GM19395 (cell line): ENCODE data around the gene AFF3.
"Not testable (repeated sequence)": the region's sequence is repeated elsewhere in the genome, so short reads cannot be mapped to it uniquely, and the experiment has no call there.

ENCODE experiments used
- ATAC-seq: cut with Tn5 transposase; IDR thresholded peaks from one replicate; pipeline ENCODE4 v1.9.1; 2021; ENCODE audit warnings: mild to moderate bottlenecking, moderate library complexity; ENCODE audit not compliant: unreplicated experiment

AFF3 gene, protein sequence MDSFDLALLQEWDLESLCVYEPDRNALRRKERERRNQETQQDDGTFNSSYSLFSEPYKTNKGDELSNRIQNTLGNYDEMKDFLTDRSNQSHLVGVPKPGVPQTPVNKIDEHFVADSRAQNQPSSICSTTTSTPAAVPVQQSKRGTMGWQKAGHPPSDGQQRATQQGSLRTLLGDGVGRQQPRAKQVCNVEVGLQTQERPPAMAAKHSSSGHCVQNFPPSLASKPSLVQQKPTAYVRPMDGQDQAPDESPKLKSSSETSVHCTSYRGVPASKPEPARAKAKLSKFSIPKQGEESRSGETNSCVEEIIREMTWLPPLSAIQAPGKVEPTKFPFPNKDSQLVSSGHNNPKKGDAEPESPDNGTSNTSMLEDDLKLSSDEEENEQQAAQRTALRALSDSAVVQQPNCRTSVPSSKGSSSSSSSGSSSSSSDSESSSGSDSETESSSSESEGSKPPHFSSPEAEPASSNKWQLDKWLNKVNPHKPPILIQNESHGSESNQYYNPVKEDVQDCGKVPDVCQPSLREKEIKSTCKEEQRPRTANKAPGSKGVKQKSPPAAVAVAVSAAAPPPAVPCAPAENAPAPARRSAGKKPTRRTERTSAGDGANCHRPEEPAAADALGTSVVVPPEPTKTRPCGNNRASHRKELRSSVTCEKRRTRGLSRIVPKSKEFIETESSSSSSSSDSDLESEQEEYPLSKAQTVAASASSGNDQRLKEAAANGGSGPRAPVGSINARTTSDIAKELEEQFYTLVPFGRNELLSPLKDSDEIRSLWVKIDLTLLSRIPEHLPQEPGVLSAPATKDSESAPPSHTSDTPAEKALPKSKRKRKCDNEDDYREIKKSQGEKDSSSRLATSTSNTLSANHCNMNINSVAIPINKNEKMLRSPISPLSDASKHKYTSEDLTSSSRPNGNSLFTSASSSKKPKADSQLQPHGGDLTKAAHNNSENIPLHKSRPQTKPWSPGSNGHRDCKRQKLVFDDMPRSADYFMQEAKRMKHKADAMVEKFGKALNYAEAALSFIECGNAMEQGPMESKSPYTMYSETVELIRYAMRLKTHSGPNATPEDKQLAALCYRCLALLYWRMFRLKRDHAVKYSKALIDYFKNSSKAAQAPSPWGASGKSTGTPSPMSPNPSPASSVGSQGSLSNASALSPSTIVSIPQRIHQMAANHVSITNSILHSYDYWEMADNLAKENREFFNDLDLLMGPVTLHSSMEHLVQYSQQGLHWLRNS (N-terminal part only)

DNA sequence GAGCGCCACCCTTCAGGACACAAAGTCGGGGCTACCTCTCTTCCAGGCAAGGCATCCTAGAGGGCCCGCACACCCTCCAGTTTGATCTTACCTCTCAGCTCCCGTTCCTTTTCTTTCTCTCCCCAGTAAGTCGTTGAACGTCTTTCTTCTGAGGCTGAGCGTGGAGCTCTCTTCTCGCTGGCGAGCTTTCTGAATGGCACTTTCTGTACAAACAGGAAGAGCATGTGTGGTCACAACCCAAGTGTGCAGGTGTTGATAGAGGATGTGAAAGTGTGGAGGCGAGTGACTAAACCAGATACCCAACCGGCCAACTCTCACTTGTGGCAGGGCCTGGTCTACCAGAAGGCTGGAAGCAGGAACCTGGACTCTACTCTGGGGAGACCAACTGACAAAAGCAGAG lies at the start of gene AFF3:
Gene AFF3 (minus strand): TSS at position 198 of the 400 bp plus-strand sequence. CDS start 38,136 bp downstream, outside the sequence.
- ATAC-seq, result peak; percentile 99

DNA sequence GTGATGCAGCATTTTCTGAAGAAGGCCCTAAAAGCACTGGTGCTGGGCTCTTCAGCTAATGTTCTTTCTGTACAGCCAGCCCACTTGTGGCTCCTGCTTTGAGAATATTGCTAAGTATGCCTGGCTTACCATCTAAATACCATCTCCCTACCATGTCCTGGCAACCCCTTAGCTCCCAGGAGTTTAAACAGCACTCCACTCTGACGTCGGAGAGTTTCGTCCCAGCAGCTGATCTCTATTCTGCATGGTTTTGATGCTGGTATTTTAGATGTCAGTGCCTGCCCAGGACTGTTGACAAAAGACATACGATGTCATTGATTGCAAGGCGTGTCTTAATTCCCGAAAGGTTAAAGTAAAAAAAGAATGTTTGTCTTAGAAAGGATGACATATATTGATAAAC lies 47.0 kb upstream of the AFF3 start:
- ATAC-seq, result no peak

DNA sequence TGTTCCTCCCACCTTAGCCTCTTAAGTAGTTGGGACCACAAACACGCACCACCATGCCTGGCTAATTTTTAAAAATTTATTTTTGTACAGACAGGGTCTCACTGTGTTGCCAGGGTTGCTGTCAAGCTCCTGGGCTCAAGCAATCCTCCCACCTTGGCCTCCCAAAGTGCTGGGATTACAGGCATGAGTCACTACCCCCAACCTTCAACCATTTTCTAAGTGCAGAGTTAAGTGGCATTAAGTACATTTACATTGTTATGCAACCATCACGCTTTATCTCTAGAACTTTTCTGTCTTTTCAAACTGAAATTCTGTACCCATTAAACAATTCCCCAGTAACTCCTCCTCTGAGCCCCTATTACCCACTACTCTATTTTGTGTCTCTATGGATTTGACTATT lies 45.9 kb upstream of the AFF3 start:
- ATAC-seq, result no peak

DNA sequence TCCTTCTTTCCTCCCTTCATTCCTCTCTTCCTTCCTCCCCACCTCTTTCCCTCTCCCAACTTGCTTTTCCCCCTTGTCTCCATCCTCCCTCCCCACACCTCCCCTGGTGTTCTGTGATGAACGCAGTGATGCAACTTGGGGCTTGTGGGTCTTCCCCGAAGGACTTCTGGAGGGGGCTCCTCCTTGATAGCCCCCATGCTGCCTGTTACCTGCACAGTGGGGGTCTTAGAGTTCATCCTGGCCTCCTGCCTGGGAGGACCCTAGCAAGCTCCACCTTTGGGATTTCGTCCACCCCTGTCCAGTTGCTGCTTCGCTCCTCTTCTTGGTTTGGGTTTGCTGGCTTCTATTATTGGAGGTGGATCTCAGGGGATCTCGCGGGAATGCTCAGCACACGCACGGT lies 43.7 kb upstream of the AFF3 start:
- ATAC-seq, result no peak

DNA sequence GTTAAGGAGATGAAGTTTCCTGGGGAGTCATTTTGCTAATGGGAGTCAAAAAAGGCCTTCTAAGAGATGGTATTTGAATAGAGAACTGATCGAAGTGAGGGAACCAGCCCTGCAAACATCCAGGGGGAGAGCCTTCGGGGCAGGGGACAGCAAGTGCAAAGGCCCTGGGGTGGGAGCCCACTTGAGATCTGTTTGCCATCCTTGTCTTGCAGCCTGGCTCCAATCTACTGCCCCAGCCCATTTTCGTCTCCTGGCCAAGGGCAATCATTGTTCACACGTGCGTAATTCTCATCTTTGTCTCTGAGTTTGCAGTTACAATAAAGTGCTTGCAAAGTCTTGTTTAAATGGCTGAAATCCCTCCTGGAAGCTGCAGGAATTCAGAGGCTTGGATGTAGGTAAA lies 43.1 kb upstream of the AFF3 start:
- ATAC-seq, result no peak

DNA sequence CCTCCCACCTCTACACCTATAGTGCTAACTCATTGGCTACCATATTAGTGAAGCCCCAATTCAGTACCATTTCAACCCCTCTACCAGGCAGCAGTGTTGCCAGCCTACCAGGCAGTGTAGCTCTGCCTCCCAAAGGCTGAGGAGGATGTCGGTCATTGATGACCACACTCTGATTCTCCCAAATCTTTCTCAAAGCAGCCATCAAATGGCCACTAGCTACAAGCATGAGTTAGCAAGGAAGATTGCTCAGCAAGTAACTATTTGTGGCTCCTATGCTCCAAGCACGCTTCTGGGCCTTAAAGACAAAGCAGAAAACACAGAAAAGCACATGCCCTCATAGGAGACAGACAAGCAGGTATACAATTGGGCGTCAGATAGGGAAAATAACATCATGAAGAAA lies 42.7 kb upstream of the AFF3 start:
- no peak for ATAC-seq

DNA sequence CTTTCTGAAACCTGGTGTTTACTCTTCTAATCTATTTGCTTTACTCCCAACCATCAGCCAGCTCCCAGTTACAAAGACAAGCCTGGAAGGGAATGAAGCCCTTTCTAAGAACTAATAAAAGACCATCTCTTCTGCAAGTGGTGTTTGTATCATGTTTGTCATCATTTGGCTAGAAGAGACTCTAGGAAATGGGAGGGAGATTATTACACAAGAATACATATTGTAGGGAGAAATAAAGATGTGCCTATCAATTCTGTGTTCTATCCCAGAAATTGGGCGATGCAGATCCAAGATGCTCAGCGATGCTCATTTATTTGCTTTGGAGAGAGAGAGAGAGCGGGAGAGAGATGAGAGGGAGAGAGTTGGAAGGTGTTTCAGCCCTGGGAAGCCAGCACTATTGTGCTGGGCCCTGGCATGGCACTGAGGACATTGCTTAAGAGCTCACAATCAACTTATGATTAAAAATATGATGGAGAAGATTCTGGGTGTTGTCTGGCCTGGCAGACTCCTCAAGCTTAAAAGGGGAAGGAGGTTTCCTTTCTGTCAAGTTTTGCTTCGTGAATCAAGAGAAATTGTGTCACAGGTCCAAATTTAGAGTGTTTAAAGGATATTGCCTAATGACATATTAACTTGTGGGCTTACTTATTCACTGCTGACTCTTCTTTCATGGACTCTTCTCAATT lies 41.8 kb upstream of the AFF3 start:
- ATAC-seq, result no peak

DNA sequence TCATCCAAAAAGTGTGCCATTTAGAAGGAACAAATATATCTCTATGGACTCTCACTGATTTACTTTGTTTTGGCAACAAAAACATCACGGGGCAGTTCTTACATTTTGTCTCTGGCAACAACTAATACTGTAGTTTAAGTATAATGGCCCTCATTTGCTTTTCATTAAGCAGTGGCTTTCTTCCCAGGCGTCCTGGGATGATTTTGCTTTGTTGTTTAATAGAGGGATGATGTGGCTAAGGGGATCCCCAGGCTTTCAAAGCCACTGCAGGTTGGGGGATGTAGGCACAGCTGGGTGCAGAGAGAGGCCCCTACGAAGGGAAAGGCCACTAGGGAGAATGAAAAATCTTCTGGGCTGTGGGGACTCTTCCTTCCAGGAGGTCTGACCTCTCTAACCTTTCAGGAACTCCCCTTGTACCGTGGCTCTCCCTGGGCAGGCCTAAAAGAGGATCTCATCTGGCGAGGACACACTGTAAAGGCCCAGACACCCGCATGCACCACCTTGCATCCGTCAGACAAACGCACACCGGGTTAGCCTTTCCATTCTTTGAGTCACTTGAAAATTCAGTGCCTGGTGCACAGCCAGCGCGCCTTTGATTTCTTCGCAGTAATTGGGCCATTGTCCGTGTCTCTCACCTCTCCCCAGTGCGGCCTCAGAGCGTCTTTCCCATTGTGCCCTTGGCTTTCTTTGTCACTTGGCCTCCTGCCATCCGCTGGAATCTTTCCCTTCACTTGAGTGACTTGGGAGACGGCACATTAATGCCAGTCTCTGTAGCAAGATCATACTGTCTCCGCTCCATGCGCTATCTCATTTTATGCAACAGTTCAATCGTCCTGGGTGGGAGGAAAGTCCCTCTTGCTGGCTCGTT lies 40.3 kb upstream of the AFF3 start:
- no peak for ATAC-seq

DNA sequence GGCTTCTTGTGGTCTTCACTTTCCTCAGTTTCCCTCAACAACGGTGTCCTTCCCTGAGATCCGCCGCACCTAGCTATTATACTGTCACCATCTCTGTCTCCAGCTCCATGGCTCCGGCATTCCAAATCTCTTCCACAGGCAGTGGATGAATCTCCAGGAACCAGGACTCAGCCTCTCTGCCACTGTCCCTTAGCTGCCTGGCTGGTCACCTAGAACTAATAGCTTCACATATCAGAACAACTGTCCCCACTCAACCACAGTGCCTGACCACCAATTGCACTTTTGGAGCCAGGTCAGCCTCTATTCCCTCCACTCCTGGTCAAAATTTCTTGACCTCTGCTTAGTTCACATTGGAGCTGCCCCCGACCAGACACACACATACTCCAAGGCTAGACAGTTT lies 38.1 kb upstream of the AFF3 start:
- ATAC-seq, result no peak

DNA sequence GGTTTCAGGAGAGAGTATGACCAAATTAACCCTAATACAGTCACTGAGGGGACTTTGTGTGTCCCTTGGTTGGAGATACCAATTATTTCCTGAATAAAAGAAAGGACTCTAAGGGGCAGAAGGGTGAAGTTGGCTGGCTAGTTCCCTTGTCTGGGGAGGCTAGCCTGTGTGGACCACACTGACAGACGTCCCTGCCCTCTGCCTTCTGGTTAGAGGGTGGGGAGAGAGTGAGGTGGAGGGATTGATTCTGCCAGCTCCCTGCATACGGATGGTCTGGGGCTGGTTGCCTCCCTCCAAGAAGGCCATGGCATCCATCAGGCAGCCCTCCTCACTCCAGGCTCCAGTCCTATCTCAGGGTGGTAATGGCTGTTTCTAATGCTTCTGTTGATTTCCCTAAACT lies 37.4 kb upstream of the AFF3 start:
- ATAC-seq, result no peak

DNA sequence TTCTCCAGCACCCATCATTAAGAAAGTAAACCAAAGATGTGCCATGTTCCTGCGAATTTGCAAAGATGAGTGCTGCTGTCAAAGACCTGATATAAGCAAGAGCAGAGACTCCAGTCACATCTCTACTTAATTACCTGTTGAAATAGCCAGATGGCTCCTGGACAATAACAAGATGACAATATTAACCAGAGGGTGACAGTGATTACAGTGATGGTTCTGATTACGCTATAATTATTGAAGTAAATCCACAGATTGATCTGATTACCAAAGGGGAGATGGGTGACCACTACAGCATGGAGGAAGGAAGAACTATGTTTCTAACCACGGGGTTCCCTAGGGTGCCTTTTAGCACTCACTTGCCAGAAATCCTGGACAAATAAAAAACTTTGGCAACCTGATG lies 36.5 kb upstream of the AFF3 start:
- ATAC-seq, result no peak

DNA sequence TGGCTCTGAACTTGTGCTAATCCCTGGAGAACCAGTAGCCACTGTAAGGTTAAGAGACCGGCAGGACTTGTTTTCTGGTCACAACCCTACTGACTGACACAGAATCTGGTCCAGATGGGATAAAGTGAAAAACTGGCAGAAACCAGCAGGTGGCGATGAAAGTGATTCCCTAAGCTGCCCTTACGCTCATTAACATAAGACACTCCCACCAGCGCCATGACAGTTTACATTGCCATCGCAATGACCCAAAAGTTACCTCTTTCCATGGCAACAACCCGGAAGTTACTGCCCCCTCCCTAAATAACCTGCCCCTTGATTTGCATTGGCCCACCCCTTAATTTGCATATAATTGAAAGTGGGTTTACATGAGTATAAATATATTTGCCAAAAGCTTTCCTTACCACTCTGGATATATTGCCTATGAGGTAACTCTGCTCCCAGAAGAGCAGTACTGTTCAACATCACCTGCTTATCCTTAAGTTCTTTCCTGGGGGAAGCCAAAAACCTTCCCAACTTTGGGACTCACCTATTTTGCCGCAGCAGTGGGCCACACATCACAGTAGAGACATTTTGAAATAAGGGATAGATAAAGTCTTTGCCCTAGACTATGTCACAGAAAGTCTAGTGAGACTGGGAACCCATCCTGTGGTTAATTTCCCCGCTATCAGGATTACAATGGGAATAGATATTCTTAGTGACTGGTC lies 35.8 kb upstream of the AFF3 start:
- no peak for ATAC-seq

DNA sequence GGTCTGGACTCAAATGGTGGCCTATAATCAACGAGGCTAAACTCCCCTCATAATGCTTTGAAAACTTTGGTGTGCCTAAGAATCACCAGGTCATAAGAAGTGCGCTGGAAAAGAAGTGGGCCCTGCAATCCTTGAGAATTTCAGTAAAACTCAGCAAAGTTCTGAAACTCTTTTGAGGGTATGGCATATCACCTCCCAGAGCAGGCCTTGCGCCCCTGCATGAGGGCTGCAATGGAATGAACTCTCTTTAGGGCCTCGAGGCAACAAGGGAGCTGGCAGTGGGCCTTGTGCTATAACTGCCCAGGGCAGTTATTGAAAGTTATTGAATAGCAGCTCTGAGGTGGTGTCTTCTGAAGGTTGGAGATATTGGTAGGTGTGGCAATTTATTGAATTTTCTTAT lies 34.5 kb upstream of the AFF3 start:
- no peak for ATAC-seq

DNA sequence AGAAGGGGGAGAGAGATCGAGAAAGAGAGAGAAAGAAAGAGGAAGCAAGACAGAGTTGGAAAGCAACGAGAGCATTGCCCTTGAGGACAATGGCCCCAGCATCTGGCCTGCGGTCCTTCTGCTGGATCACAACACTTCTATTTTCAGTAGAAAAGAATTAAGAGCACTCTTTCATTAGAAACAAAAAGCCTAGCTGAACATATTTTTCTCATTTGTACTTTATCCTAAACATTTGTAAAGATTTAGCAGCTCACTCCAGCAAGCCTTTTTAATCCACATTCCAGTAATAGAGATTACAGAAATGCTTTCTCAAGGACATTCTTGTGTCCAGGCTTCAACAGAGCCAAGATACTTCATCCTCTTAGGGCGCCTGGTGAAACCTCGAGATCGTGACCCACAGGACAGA lies 31.6 kb upstream of the AFF3 start:
- no peak for ATAC-seq

DNA sequence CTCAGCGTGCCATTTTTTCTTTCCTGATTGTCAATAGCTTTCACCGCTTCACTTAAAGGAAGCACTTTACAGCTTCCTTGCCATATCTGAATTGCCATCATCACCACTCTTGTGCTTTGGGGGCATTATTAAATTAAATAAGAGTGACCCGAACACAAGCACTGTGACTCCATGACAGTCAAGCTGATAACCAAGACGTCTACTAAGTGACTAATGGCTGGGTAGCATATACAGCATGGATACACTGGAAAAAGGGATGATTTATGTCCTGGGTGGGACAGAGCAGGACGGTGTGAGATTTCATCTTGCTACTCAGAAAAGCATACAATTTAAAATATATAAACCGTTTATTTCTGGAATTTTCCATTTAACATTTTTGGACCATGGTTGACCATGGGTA lies 24.3 kb upstream of the AFF3 start:
- ATAC-seq, result no peak

DNA sequence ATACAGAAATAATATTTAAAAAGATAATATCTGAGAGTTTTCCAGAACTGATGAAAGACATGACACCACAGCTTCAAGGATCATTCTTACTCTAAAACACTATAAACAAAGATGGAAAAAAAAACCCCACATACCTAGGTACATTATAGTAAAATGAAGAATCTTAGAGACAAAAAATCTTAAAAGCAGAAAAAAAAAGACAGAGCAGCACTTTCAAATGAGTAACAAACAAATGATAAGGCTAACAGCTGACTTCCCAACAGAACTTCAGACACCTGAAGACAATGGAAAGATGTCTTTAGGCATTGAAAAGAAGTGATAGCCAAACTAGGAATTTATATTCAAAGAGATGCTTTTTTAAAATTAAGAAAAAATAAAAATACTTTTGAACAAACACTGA lies 21.2 kb upstream of the AFF3 start:
- ATAC-seq, result no peak

DNA sequence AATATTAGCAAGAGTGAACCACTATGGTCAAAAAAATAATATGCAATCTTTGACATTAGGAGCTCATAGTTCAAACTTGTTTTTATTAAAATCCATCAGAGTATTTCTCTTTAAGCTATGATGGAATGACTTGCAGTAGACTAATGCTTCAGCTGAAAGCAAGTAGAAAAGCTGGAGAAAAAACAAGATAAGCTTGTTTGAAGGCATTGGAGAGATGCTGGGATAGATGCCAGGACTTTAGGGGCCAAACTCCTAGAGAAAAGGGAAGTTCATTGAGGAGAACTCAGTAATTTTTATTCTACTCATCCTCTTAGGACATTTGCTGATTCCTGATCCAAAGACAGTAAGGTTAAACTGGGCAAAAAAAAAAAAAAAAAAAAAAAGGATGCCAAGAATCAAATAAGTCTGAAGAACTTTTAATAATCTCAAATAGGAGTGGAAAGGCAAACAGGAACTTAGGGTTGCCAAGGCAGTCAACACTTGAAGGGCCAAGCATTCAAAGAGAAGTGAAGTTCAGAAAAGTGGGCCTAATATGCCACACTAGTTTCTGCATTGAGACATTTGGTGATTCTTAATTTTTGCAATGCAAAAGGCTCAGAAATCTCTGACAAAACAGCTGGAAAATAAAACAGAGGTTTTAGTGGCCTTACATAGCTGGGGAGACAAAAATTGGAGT lies 19.7 kb upstream of the AFF3 start:
- no peak for ATAC-seq

DNA sequence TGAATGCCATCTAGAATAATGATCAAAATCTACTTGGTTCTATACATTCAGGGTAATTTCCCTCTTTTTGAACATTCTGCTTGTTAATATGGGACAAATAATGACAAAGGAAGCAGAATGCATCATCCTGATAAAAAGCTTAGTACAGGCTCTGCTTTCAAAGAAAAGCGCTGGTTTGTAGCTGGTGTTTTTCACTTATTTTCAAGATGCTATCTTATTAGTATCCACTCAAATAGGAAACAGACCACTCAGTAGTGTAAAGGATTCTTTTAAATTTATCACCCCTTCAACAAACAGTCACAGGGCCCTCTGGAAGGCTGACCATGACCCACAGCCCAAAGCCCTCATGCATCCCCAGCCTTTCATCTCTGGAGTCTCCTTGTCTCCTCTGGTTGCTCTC lies 18.0 kb upstream of the AFF3 start:
- ATAC-seq, result no peak

DNA sequence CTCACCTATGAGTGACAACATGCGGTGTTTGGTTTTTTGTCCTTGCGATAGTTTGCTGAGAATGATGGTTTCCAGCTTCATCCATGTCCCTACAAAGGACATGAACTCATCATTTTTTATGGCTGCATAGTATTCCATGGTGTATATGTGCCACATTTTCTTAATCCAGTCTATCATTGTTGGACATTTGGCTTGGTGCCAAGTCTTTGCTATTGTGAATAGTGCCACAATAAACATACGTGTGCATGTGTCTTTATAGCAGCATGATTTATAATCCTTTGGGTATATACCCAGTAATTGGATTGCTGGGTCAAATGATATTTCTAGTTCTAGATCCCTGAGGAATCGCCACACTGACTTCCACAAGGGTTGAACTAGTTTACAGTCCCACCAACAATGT lies 9.4 kb upstream of the AFF3 start:
- ATAC-seq, result not testable (repeated sequence)
